Tibial nerve (tissue), 4 donors: Measurements from ENCODE around the gene SP100. TPM values are rescaled to one million over a fixed set of nuclear protein-coding genes. Genes with fewer than 3 reads are reported as not detected.

Experiments used
- DNase-seq, 2 donors: peaks; one replicate each; pipeline ENCODE4 v3.0.0-alpha.2; 2019; ENCODE audit warnings: low spot score in 2 of 2
- H3K27ac ChIP-seq, 4 donors: fragments of 200-600 bp; sonication (generic) in 3 of 4; one replicate each; pipeline ENCODE4 v1.5.1; 2017 to 2019; ENCODE audit warnings: mild to moderate bottlenecking in 1 of 4
- H3K27me3 ChIP-seq, 2 donors: fragments of 200-600 bp; sonication (generic) in 1 of 2; one replicate each; pipeline versions ENCODE4 v1.5.1 to v1.6.0; 2017 to 2019
- H3K36me3 ChIP-seq, 3 donors: fragments of 200-600 bp; sonication (generic); one replicate each; pipeline ENCODE4 v1.5.1; 2018 to 2019
- H3K4me1 ChIP-seq, 4 donors: fragments of 200-600 bp; sonication (generic) in 3 of 4; one replicate each; pipeline ENCODE4 v1.5.1; 2017 to 2019
- H3K4me3 ChIP-seq, 4 donors: fragments of 200-600 bp; sonication (generic) in 3 of 4; one replicate each; pipeline ENCODE4 v1.5.1; 2017 to 2019; ENCODE audit warnings: mild to moderate bottlenecking in 1 of 4, moderate library complexity in 1 of 4
- H3K9me3 ChIP-seq, 4 donors: fragments of 200-600 bp; sonication (generic) in 3 of 4; one replicate each; pipeline ENCODE4 v1.5.1; 2017 to 2019
- CTCF ChIP-seq, 5 experiments: fragments of 200-600 bp in 3 of 5; fragments of 450-650 bp in 2 of 5; sonication (generic) in 3 of 5; IDR thresholded peaks; one replicate each; pipeline ENCODE4 v1.5.1; 2016 to 2019; ENCODE audit warnings: antibody characterized with exemption in 5 of 5, mild to moderate bottlenecking in 3 of 5, moderate library complexity in 2 of 5
- EP300 ChIP-seq, 2 donors: sonication (generic); formaldehyde crosslinking; IDR thresholded peaks; one replicate each; pipeline ENCODE4 v1.6.1; 2017; ENCODE audit warnings: antibody characterized with exemption in 2 of 2, mild to moderate bottlenecking in 1 of 2
- POLR2A ChIP-seq, 2 donors: fragments of 450-650 bp; IDR thresholded peaks; one replicate each; pipeline ENCODE4 v1.6.1; 2017; ENCODE audit warnings: antibody characterized with exemption in 2 of 2, mild to moderate bottlenecking in 2 of 2, moderate library complexity in 2 of 2
- WGBS, 2 donors: methylation state at CpG; one replicate each; pipeline ENCODE4 v1.1.5; 2018; 5-methylcytosine and 5-hydroxymethylcytosine counted together
- total RNA-seq, 4 donors: library from RNA; depleted of rRNA; stranded (reverse); fragments of >200 nt; gene quantifications; one replicate each; pipeline ENCODE4 v1.1.0, GENCODE V29; 2016

Gene SP100
- total RNA-seq, 4 donors from 2014 or later = 84.1 to 126 (median 108) TPM

- H3K27ac ChIP-seq = peak overlapping the region; percentile 90 to 98 (median 94)
- H3K36me3 ChIP-seq = no peaks in the 10 kb centered on the region
- no peak for DNase-seq
- peaks cover 0 to 72% (median 29%) of the 10 kb centered on the region in 4 donors for H3K4me1 ChIP-seq
- H3K27me3 ChIP-seq = no peaks in the 10 kb centered on the region
- H3K9me3 ChIP-seq = no peaks in the 10 kb centered on the region
- TF ChIP-seq EP300 (IDR thresholded peaks at IDR 0.05) (no peak), CTCF (IDR thresholded peaks at IDR 0.05) (no peak), POLR2A (IDR thresholded peaks at IDR 0.05) (no peak)
- peak overlapping the region; percentile 74 to 81 (median 76) for H3K4me3 ChIP-seq
- 84 to 87% methylated on average over 3 of the region's 3 CpGs for WGBS, 2 donors
Observed at GRCh38 chr2:230412371-230412711, 3.7 kb upstream of the SP100 start.

DNA sequence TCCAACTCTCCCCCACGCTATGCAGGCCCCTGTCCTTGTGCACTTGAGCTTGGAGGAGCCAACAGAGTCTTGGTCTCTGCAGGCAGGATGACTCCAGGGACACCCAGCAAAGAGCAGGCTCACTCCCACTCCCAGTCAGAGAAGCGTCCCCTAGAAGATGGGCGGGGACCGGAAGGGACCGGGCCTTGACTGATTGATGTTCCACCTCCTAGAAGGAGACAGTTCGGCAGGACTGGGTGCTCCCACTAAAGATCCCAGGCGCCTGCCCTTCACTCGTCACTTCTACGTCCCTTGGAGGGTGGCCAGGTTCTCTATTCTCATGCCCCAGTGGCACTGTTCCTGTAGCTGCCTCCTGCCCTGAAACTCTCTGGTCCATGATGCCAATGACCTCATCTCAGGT is 3.2 kb upstream of the SP100 start:
- peak overlapping the region in 2 of 4 donors; percentile 96 to 98 for H3K27ac ChIP-seq
- H3K4me1 ChIP-seq = peaks cover under 1 to 75% (median 32%) of the 10 kb centered on the region in 4 donors
- TF ChIP-seq POLR2A (IDR thresholded peaks at IDR 0.05) (no peak), CTCF (IDR thresholded peaks at IDR 0.05) (no peak), EP300 (IDR thresholded peaks at IDR 0.05) (no peak)
- H3K27me3 ChIP-seq = no peaks in the 10 kb centered on the region
- DNase-seq = no peak
- no peak overlapping the region for H3K4me3 ChIP-seq
- WGBS, 2 donors = 92 to 94% methylated on average over 9 of the region's 9 CpGs
- no peaks in the 10 kb centered on the region for H3K9me3 ChIP-seq
- H3K36me3 ChIP-seq = no peaks in the 10 kb centered on the region

GRCh38 chr2:230413479-230413878 is 2.5 kb upstream of the SP100 start:
- H3K4me3 ChIP-seq = no peak overlapping the region
- no peak overlapping the region for H3K27ac ChIP-seq
- DNase-seq = no peak
- no peaks in the 10 kb centered on the region for H3K9me3 ChIP-seq
- TF ChIP-seq EP300 (IDR thresholded peaks at IDR 0.05) (no peak), POLR2A (IDR thresholded peaks at IDR 0.05) (no peak), CTCF (IDR thresholded peaks at IDR 0.05) (no peak)
- WGBS, 2 donors = 94 to 96% methylated on average over 3 of the region's 3 CpGs
- no peaks in the 10 kb centered on the region for H3K27me3 ChIP-seq
- H3K4me1 ChIP-seq = peaks cover 3 to 75% (median 32%) of the 10 kb centered on the region in 4 donors
- H3K36me3 ChIP-seq = no peaks in the 10 kb centered on the region

GRCh38 chr2:230414302-230414701 is 1.7 kb upstream of the SP100 start:
- no peak overlapping the region for H3K4me3 ChIP-seq
- no peaks in the 10 kb centered on the region for H3K27me3 ChIP-seq
- DNase-seq = no peak
- no peak for TF ChIP-seq POLR2A (IDR thresholded peaks at IDR 0.05)
- no peak for TF ChIP-seq EP300 (IDR thresholded peaks at IDR 0.05)
- TF ChIP-seq CTCF (IDR thresholded peaks at IDR 0.05) = no peak
- peak overlapping the region in 2 of 4 donors; percentile 20 to 98 for H3K27ac ChIP-seq
- H3K36me3 ChIP-seq = no peaks in the 10 kb centered on the region
- 90 to 93% methylated on average over 5 to 6 of the region's 6 CpGs for WGBS, 2 donors
- H3K9me3 ChIP-seq = no peaks in the 10 kb centered on the region
- H3K4me1 ChIP-seq = peaks cover 3 to 75% (median 28%) of the 10 kb centered on the region in 4 donors

DNA sequence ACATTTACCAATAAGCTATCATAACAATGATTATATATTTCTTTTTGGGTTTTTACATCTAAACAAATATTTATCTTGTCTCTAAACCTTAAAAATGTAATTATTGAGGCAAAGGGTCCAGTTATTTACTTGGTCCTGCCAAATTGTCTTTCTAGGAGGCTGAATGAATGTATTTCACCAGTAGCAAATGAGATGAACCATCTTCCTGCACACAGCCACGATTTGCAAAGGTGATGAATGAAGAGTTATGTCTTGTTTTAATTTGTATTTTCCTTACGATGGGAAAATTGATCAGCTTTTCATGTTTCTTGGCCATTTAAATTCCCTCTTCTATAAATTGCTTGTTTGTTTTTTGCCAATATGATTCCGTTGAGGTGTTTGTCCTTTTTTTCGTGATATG is 1.4 kb downstream of the SP100 start:
- peak overlapping the region in 3 of 4 donors; percentile 87 to 98 (median 95) for H3K27ac ChIP-seq
- H3K4me1 ChIP-seq = peaks cover 3 to 83% (median 21%) of the 10 kb centered on the region in 4 donors
- no peaks in the 10 kb centered on the region for H3K9me3 ChIP-seq
- WGBS, 2 donors = 68 to 81% methylated on average over 4 of the region's 4 CpGs
- TF ChIP-seq EP300 (IDR thresholded peaks at IDR 0.05) = no peak
- TF ChIP-seq CTCF (IDR thresholded peaks at IDR 0.05) = no peak
- no peak for TF ChIP-seq POLR2A (IDR thresholded peaks at IDR 0.05)
- peak overlapping the region; percentile 38 to 63 (median 54) for H3K4me3 ChIP-seq
- DNase-seq = no peak
- no peaks in the 10 kb centered on the region for H3K27me3 ChIP-seq
- no peaks in the 10 kb centered on the region for H3K36me3 ChIP-seq
